Renal pelvis (tissue), 12 donors: Measurements from ENCODE around the gene QPCTL. TPM values are rescaled to one million over a fixed set of nuclear protein-coding genes. Genes with fewer than 3 reads are reported as not detected.

Experiments used
- DNase-seq: peaks from one replicate; pipeline ENCODE4 v3.0.0-alpha.2; 2013
- long read RNA-seq, 16 experiments: transcript quantifications; one replicate each; lab custom pipeline, GENCODE V29; 2026
- polyA plus RNA-seq, 3 donors: library from polyadenylated mRNA; unstranded; fragments of 120-200 nt; gene quantifications; one replicate each; pipeline ENCODE4 v1.2.1, GENCODE V29; 2013; ENCODE audit not compliant: insufficient read length in 3 of 3

Gene QPCTL
- polyA plus RNA-seq = 10 to 100 TPM in 2 of 3 donors, 1 to 10 TPM in 1; 9.4 to 10.7 (median 10.1) TPM
- long read RNA-seq, donor 1 = 0 reads
- long read RNA-seq, donor 2, partial matches to known transcripts = 0 of 2 reads
- long read RNA-seq, donor 2, other reads (novel, unspliced or antisense) = 0 of 2 reads
- long read RNA-seq, donor 3, partial matches to known transcripts = 0 of 2 reads
- long read RNA-seq, donor 3, other reads (novel, unspliced or antisense) = 0 of 2 reads
- long read RNA-seq, donor 4, partial matches to known transcripts = 0 of 3 reads
- long read RNA-seq, donor 4, other reads (novel, unspliced or antisense) = 0 of 3 reads
- long read RNA-seq, donor 5 = 0 reads
- long read RNA-seq, donor 6 = 0 reads
- long read RNA-seq, donor 7, partial matches to known transcripts = 0 of 3 reads
- long read RNA-seq, donor 7, other reads (novel, unspliced or antisense) = 0 of 3 reads
- long read RNA-seq, donor 8 = 0 reads
- long read RNA-seq, donor 9, partial matches to known transcripts = 0 of 2 reads
- long read RNA-seq, donor 9, other reads (novel, unspliced or antisense) = 0 of 2 reads
- long read RNA-seq, donor 10 = 0 reads
- long read RNA-seq, donor 11, partial matches to known transcripts = 0 of 1 reads
- long read RNA-seq, donor 11, other reads (novel, unspliced or antisense) = 0 of 1 reads
- long read RNA-seq, donor 12, partial matches to known transcripts = 0 of 3 reads
- long read RNA-seq, donor 12, other reads (novel, unspliced or antisense) = 0 of 3 reads
- long read RNA-seq, donor 13 = 0 reads
- long read RNA-seq, donor 14 = 0 reads
- long read RNA-seq, donor 15, partial matches to known transcripts = 0 of 2 reads
- long read RNA-seq, donor 15, other reads (novel, unspliced or antisense) = 0 of 2 reads
- long read RNA-seq, donor 16 = 0 reads

DNA sequence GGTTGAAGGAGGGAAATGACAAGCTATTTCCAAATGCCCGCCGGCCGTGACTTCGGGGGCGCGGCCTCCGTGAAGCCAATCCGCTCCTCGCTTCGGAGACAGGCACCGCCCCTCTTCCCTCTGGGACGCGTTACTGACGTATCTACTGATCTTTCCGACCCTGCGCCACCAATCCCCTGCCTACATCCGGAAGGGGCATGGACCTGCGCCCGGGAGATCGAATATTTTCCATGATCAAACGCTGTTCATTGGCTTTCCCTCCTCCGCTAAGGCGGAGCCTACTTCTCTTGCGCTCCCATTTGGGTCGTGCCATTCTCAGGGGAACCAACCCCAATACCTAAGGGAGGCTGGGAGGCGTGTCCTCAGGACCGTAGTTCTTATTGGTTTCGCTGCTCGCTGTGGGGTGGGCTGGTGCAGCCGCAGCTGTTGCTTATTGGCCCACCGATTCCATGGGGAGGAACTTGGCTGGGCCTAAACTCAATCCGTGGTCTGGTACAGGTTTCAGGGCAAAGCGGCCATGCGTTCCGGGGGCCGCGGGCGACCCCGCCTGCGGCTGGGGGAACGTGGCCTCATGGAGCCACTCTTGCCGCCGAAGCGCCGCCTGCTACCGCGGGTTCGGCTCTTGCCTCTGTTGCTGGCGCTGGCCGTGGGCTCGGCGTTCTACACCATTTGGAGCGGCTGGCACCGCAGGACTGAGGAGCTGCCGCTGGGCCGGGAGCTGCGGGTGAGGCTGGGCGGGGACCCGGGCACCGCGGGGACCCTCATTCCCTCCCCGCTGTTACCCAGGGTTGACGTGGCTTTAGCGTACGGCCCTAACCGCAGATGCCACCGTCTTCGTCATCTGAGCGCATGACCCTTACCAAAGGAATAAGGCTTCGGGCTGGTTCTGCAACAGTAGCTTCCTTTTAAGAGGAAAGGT is at the start of gene QPCTL:
QPCTL (plus strand) TSS at position 480 of the 919 bp plus-strand sequence; CDS start at position 518, 38 bp downstream.
- DNase-seq = peak; percentile 99

DNA sequence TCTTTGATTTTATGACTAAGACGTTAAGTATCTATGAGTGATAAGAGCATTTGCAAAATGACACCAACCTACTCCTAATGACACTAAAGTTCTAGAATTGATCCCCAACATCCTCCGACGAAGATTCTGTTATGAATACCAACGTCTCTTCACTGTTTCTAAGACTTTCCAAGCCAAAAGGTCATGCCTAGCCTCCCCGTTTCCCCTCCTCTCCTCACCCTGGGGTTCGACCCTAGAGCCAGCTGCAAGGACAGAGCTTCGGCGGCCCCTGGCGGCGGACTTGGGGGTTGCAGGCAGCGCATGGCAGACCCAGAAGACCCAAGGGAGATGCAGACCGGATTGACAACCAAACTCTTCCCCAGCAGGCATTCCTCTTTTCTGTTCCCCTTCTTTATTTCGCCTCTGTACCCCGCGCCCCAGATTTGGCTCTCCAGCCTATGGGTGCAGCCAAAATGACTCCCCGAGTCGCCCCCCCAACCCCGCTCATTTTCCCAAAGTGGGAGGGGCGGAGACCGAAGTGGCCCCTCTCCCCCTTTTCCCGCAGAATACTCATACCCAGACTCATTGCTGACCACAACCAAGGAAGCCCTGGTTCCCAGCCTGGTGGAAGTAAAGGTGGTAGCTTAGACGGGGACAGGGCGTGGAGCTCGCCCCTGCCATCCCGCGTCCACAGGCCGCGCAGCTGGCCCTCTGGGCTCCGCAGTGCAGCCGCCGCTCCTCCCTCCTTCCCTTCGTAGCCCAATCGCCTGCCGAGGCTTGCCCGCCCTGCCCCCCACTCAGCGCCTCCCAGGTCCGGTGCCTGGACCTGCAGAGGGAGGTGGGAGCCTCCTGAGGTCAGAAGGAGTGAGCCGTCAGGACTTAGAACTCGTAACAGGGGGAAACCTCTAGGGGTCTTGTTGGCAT is 49.2 kb upstream of the QPCTL start:
- peak; percentile 72 for DNase-seq

DNA sequence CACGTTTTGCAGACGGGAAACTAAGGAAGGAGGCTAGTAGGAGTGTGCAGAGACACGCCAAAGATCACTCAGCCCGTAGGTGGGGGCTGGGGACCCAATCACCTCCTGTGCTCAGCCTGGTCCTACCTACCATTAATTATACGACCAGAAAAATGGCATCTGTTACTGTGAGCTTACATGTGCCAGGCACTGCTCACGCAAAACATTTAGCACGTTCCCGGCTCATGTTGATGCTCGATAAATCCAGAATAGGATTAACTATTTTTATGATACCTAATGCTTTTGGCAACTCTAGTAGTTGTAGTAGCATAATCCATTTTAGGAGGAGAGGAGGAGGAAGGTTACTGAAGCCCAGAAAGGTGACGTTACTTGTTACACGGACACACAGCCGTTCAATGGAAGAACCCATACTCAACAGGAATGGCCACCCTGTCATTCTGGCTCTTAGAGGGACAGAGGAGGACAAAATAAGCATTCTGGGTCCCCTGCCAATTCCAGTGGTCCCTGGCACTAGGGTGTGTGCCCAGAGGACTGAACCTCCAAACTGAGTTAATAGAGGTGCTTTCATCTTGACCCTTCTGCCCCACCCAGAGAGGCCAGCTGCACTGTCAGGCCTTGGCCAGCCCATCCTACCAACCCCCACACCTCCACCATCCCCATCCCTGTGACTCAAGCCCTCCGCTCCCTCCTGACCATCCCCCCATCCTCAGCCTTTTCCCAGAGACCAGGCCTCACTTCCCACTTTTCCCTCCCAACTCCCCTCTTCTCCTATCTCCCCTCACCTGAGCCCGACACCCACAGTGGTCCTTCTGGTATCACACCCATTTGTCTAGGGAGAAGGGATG is 48.3 kb upstream of the QPCTL start:
- no peak for DNase-seq

DNA sequence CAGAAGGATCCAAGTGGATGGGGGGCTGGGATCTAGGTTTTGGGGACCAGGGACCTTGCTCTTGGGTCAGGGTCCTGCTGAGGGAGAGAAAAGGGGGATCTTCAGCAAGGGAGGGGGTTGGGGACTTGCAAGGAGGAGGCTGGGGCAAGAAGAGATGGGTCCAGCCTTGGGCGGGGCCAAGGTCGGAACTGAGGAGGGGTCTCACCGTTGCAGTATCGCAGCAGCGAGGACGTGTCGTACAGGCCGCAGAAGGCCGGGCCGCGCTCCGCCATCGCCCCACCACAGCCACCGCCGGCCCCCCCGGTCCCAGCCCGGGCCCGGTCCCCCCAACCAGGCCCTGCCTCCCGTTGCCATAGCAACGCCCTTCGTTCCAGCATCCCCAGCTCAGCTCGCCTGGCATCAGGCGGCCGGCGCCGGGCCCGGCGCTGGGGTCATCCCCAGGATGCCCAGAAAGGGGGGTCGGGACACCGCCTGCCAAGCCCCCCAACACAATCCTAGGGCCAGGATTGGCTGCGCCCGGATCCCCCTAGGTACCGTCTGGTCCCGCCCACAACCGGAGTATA is 47.3 kb upstream of the QPCTL start:
- DNase-seq = no peak

DNA sequence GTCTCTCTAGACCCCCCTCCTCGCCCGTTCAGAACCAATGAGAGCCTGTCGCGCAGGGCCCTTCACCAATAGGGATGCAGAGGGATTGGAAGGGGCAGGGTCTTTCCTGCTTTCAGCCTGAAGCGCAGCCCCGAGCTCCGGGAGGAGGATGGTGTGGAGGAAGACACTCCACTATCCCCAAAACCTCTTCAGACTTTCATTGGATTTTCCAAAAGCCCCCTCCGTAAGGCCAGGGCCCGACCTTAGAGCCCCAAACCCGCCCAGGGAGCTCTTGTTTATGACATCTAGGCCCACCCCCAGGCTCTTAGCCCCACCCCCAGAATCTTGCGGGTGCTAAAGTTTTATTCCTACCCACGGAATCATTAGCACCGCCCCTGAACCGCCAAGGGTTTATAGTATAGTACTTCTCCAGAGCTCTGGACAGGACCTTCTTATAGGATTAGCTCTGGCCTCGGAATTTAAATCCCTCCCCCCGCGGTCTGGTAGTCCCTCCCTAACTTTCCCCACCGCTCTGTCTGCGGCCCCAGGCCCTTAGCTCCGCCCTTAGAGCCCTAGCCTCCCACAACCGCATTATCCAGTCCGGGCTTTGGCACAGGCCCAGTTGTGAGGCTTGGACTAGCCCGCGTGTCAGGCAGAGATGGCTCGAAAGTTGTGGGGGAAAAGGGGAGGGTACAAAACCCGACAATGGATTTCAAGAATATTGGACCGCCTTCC is 46.7 kb upstream of the QPCTL start:
- peak; percentile 73 for DNase-seq

DNA sequence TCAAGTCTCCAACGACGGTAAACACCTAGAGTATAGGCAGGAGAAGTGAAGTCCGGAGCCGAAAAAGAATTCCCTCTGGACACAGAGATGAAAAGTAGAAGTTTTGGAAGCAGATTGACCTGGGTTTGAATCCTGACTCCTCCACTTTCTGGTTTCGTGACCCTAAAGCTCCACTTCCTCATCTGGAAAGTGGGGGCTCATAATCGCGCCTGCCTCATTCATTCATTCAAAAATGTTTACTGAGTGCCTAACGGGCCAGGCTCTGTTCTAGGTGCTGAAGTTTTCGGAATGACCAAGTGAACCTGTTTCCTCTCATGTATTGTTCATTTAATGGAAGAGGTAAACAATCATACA is 46.1 kb upstream of the QPCTL start:
- no peak for DNase-seq

DNA sequence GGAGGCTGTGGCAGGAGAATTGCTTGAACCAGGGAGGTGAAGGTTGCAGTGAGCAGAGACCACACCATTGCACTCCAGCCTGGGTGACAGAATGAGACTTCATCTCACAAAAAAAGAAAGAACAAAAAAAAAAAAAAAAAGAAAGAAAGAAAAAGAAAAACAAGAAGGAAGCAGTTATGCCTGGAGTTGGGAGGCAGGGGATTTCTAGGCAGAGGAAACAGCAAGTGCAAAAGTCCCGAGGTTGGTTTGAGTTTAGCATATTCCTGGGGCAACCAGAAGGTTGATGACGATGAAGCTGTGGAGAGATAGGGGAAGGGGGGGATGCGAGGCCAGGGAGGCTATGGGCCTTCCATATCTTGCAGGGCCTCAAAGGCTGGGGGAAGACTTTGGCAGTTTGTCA is 41.7 kb upstream of the QPCTL start:
- no peak for DNase-seq

DNA sequence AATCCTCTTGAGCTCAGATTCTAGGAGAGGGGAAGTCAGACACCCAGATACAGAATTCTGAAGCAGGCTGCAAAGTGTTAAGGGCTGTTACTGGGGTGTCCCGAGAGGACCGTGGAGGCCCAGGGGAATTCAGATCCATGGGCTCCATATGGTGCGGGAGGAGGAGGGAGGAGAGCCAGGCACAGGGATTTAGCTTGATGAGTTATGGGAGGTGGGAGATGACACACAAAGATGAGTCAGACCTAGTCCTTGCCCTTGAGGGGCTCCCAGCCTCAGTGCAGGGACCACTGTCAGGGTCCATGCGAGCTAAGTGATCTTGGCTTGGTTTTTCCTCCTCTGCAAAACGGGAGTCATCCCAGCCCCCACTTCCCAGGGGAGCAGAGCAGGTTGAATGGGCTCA is 38.8 kb upstream of the QPCTL start:
- no peak for DNase-seq

DNA sequence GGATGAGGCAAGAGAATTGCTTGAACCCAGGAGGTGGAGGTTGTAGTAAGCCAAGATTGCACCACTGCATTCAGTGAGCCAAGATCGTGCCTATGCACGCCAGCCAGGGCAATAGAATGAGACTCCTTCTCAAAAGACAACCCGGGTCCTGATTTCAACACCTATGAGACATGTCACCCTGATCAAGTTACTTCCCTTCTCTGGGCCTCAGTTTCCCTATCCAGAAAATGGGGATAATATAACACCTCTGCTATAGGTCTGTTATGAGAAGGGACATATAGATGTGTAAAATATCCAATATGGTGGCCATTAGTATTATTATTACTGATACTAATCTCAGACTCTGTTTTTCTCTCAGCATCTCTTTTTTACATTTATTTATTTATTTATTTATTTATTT is 37.4 kb upstream of the QPCTL start:
- DNase-seq = no peak

DNA sequence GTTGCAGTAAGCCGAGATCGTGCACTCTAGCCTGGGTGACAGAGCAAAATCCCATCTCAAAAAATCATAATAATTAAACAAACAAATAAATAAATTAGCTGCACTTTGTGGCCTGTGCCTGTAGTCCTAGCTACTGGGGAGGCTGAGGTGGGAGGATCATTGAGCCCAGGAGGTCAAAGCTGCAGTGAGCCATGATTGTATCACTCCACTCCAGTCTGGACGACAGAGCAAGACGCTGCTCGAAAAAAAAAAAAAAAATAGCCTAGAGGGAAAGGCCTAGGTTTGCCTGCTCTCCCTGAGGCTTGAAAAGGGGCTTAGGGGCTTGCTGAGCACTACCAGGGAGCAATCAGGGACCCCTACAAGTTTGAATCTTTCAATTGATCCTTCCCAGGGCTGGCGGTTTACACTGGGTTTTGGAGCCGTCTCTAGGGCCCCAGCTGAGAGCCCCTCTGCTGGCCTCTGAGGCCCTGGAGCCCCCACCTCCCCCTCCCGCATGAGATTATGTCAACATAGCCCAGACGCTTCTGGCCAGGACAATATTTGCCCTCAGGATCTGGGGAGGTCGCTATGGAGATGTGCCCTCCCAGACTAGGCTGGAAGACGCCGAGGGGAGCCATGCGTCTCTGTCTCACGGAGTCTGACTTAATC is 34.8 kb upstream of the QPCTL start:
- no peak for DNase-seq

DNA sequence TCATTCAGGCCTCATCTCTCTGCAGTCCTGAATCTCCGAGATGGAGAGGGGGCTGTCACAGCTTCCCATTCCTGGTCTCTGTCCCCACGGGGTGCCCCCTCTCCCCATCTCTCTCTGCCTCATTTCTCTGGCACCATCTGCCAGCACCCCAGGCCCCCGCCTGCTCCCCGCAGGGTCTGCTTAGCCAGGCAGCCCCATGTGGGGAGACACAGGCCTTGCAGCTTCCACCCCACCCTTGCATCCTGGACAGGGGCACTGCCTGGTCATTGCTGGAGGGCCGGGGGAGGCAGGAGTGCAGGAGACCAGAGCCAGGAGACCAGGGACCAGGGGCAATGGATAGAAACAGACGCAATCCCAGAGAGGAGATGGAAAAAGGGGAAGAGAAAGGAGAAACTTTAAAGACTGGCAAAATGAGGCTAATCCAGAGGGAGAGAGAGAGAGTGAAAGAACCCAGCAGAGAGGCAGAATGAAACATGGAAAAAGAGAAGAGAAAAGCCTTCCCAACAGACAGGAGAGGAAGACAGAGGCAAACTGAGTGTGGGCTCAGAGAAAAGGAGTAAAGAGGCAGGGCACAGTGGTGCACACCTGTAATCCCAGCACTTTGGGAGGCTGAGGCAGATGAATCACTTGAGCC is 33.3 kb upstream of the QPCTL start:
- no peak for DNase-seq

DNA sequence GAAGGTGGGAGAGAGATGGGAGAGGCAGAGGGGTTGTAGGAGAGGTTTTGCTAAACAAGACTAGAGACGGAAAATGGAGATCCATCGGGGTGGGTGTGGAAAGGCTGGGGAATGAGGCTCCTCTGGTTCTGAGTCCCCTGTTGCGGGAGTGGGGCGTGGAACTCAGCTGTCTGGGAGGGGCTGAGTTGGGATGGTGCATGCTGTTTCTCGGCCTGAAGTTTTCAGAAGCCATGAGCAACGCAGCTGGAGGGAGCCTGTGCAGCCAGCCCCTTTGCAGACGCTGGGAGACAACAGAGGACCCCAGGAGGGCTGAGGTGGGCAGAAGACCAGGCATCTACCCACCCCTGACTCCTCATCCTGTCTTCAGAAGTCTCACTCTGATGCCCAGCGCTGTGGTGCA is 31.8 kb upstream of the QPCTL start:
- DNase-seq = no peak

DNA sequence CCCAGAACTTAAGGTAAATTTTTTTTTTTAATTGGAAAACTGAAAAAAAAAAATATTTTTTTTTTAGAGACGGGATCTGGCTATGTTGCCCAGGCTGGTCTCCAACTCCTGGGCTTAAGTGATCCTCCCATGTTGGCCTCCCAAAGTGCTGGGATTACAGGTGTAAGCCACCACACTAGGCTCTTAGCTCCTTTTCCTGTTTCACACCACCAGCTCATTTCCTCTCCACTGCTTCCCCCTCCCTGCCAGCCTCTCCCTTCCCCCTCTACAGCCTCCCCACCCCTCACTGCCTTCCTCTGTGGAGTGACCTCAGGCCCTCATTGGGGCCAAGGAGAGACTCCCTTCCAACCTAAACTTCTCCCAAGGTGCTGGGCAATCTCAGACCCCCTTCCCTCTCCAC is 28.7 kb upstream of the QPCTL start:
- DNase-seq = no peak

DNA sequence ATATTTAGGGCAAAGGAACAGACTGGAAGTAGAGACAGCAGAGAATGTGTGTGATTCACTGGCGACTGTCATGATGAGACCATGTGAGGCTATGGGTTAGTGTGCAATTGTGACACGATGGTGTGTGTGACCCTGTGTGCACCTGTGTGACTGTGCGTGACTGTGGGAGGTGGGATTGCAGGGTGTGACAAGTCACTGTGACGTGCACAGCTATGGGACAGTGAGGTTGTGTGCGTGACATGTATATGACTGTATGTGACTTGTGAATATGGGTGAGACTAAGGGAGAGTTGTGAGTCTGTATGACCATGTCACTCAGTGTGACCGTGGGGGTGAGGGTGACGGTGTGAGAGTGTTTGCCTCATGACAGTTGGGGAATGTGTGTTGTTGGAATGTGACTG is 27.9 kb upstream of the QPCTL start:
- no peak for DNase-seq

DNA sequence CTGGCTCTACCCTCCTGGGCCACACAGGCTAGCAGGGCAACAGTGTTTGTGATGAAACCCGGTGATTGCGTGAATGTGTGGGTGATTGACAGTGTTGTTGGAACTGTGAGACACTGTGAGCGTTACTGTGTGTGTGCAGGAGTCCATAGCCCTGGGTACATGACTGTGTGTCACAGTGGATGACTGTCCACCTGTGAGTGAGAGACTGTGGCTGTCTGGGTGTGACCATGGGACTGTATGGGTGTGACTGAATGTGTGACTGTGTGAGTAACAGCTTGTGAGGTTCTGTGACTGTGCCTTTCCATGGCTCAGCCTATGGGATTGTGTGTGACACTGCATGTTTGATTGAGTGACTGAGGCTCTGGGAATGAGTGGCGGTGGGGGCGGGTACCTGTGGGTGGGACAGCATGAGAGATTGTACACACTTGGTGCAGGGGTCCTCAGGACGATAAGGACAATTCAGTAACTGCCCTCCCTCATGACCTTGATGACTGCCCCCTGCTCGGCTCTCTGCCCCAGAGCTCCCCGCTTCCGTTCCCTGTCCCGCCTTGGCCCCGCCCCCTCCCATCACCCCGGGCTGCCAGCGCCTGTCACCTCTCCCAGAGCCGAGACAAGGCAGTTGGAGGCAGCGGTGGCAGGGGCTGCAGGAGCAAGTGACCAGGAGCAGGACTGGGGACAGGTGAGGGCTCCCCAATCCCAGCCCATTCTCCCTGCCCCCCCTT is 24.7 kb upstream of the QPCTL start, which contains the start of gene GIPR:
GIPR (plus strand) TSS at position 602 of the 722 bp plus-strand sequence. CDS start 1,300 bp downstream, outside the sequence.
- no peak for DNase-seq

DNA sequence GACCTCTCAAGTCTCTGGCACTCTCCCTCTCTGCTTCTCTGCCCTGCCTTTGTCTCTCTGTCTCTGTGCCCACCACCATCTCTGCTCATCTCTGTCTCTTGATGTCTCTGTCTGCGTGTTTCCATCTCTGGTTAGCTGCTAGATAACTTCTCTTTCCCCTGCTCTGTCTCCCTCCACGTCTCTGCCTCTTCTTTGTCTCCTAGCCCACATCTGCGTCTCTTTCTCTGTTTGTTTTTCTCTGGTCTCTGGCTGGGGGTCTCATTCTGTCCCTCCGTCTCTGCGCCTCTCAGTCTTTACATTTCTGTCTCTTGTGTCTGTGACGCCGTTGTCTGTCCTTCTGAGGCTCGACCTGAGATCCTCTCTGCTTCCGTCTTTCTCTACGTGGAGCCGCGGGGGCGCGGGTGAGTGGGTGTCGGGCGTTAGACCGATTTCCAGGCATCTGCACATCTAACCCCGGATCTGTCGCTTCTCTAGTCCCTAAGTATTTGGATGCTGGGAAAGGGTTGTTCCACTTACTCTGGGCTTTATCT is 24.1 kb upstream of the QPCTL start:
- DNase-seq = no peak
